Keratinocyte (primary cell): Measurements from ENCODE around the gene TFDP2. TPM values are rescaled to one million over a fixed set of nuclear protein-coding genes. Genes with fewer than 3 reads are reported as not detected.

Source experiments
- DNase-seq: peaks from one replicate; pipeline ENCODE4 v3.0.0-alpha.2; 2011; ENCODE audit warnings: low read depth, missing footprints, low spot score
- FAIRE-seq: peaks from 2 replicates; lab custom pipeline; 2011; peaks lifted over from hg19 to GRCh38; lab: Jason Lieb, UNC
- H2AFZ ChIP-seq: 2 replicates; pipeline ENCODE4 v1.6.0; 2012; ENCODE audit warnings: low read length, control low read depth, inconsistent platforms; ENCODE audit not compliant: control insufficient read depth
- H3K27ac ChIP-seq: 2 replicates; pipeline ENCODE4 v1.5.1; 2011; ENCODE audit warnings: low read length; ENCODE audit not compliant: control insufficient read depth, insufficient read depth
- H3K27me3 ChIP-seq: 3 replicates; pipeline ENCODE4 v1.6.0; 2011; ENCODE audit warnings: low read length; ENCODE audit not compliant: control insufficient read depth, insufficient read depth; ENCODE audit errors: extremely low read depth
- H3K36me3 ChIP-seq, 2 experiments: 2 replicates in 1 of 2; 3 replicates in 1 of 2; pipeline ENCODE4 v1.5.1; 2011; ENCODE audit warnings: low read length in 2 of 2, mild to moderate bottlenecking in 1 of 2; ENCODE audit not compliant: control insufficient read depth in 2 of 2, insufficient read depth in 2 of 2; ENCODE audit errors: extremely low read depth in 1 of 2
- H3K4me1 ChIP-seq: 3 replicates; pipeline ENCODE4 v1.5.1; 2011; ENCODE audit warnings: low read length; ENCODE audit not compliant: control insufficient read depth, insufficient read depth; ENCODE audit errors: extremely low read depth
- H3K4me2 ChIP-seq: 3 replicates; pipeline ENCODE4 v1.6.0; 2011; ENCODE audit warnings: low read depth, low read length; ENCODE audit not compliant: control insufficient read depth, insufficient read depth; ENCODE audit errors: extremely low read depth
- H3K4me3 ChIP-seq, 3 experiments: fragments of 200-600 bp in 1 of 3; sonication (generic) in 1 of 3; 2 replicates in 2 of 3; 3 replicates in 1 of 3; pipeline ENCODE4 v1.5.1; 2011 to 2016; ENCODE audit warnings: low read length in 3 of 3, mild to moderate bottlenecking in 3 of 3, control low read depth in 2 of 3, inconsistent platforms in 1 of 3, low read depth in 1 of 3, mixed read lengths in 1 of 3, mixed run types in 1 of 3, moderate library complexity in 1 of 3; ENCODE audit not compliant: control insufficient read depth in 2 of 3, insufficient read depth in 2 of 3; ENCODE audit errors: extremely low read depth in 1 of 3
- H3K79me2 ChIP-seq: 2 replicates; pipeline ENCODE4 v1.6.0; 2012; ENCODE audit warnings: low read length; ENCODE audit not compliant: control insufficient read depth, insufficient read depth
- H3K9ac ChIP-seq: 3 replicates; pipeline ENCODE4 v1.6.0; 2011; ENCODE audit warnings: low read length; ENCODE audit not compliant: control insufficient read depth, insufficient read depth; ENCODE audit errors: extremely low read depth
- H3K9me1 ChIP-seq: 3 replicates; pipeline ENCODE4 v1.6.0; 2011; ENCODE audit warnings: low read length; ENCODE audit not compliant: control insufficient read depth, insufficient read depth; ENCODE audit errors: extremely low read depth
- H3K9me3 ChIP-seq: 2 replicates; pipeline ENCODE4 v1.5.1; 2012; ENCODE audit warnings: low read depth, low read length; ENCODE audit not compliant: control insufficient read depth
- H4K20me1 ChIP-seq: 3 replicates; pipeline ENCODE4 v1.6.0; 2011; ENCODE audit warnings: low read length; ENCODE audit not compliant: control insufficient read depth, insufficient read depth; ENCODE audit errors: extremely low read depth
- CTCF ChIP-seq, 3 experiments: IDR thresholded peaks in 1 of 3; conservative IDR thresholded peaks in 1 of 3; optimal IDR thresholded peaks in 1 of 3; 2 replicates in 2 of 3; 3 replicates in 1 of 3; pipeline versions ENCODE3 to v1.5.1; 2011; ENCODE audit warnings: low read length in 3 of 3, mild to moderate bottlenecking in 3 of 3, moderate library complexity in 2 of 3, control low read depth in 1 of 3, inconsistent platforms in 1 of 3; ENCODE audit not compliant: insufficient read depth in 2 of 3; ENCODE audit errors: extremely low read depth in 1 of 3
- EZH2 ChIP-seq: IDR thresholded peaks from one replicate; pipeline ENCODE4 v1.6.1; 2012; ENCODE audit warnings: inconsistent platforms, mild to moderate bottlenecking, low read length, moderate library complexity
- dilution Hi-C: fragments of 300-500 bp; cut with MboI; formaldehyde crosslinking; loops from one replicate; pipeline ENCODE4 v1.7.0; 2020; ENCODE audit warnings: low sequenced_read_pairs; ENCODE audit not compliant: extremely low pct_ligation_motif_present
- polyA plus RNA-seq, 5 experiments: library from polyadenylated mRNA; depleted of rRNA in 3 of 5; stranded (reverse) in 3 of 5; stranded (forward) in 1 of 5; unstranded in 1 of 5; fragments of >200 nt; gene quantifications; 1 replicate in 1 of 5; 2 replicates in 3 of 5; 3 replicates in 1 of 5; pipeline versions ENCODE4 v1.2.1 to v1.2.3, GENCODE V29; 2011 to 2012; ENCODE audit warnings: missing spikeins in 2 of 5, low read depth in 1 of 5, low replicate concordance in 1 of 5

The TFDP2 gene
- polyA plus RNA-seq, 1 donor (not counting 4 experiments of a cell fraction or from before 2014, with no cell fraction given) = 40.6 TPM

DNA sequence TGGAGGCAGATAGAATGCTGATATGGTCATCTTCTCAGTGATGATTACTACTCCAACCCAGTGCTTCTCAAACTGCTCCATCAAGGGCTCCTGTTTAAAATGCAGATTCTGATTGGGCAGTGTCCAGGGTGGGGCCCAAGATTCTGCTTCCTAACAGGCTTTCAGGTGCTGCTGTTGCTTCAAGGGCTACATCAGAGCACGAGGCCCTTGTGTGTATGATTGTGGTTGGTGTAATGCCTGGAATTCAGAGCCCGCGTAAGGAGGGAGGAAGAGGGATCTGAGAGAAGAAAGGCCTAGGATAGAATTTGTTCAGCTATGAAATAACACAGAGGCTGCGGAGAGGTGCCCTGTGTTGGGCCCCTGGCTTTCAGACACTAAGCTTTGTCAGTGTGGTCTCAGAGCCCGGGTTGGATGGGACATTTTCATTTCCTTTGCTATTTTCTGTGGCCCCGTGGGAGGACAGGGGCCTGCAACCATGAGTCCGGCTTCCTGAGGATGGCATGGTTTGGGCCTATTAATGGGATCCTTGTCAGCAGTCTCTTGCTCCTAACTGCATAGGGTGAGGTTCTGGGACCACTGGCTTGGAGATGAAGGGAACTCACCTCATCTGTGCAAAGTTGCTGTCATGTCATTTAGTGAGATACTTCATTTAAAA, 219.9 kb downstream of the TFDP2 start:
- TF ChIP-seq CTCF (optimal IDR thresholded peaks at IDR 0.05 in 1 of 3, IDR thresholded peaks at IDR 0.05 in 1 of 3, conservative IDR thresholded peaks at IDR 0.05 in 1 of 3; ENCODE audit: extremely low read depth in 1 of 3, insufficient read depth in 2 of 3, low read length in 3 of 3) = no peak
- TF ChIP-seq EZH2 = no peak
- dilution Hi-C loops = no loop called here
- H3K9me1 ChIP-seq = no peaks in the 10 kb centered on the region
- no peak overlapping the region for H3K27ac ChIP-seq
- H3K9ac ChIP-seq = no peak overlapping the region
- H3K4me2 ChIP-seq = no peak overlapping the region
- no peak for FAIRE-seq
- H4K20me1 ChIP-seq = no peaks in the 10 kb centered on the region
- no peak for DNase-seq
- no peaks in the 10 kb centered on the region for H3K27me3 ChIP-seq
- no peak overlapping the region for H3K4me3 ChIP-seq
- no peaks in the 10 kb centered on the region for H3K4me1 ChIP-seq
- H3K36me3 ChIP-seq = peaks cover 9 to 14% of the 10 kb centered on the region in 2 experiments
- no peaks in the 10 kb centered on the region for H3K9me3 ChIP-seq
- H3K79me2 ChIP-seq = no peaks in the 10 kb centered on the region
- no peak overlapping the region for H2AFZ ChIP-seq

- H4K20me1 ChIP-seq = no peaks in the 10 kb centered on the region
- no peaks in the 10 kb centered on the region for H3K4me1 ChIP-seq
- no peak overlapping the region for H3K4me2 ChIP-seq
- no peak overlapping the region for H3K27ac ChIP-seq
- H3K36me3 ChIP-seq = peaks cover 14 to 17% of the 10 kb centered on the region in 2 experiments
- FAIRE-seq (no peak), DNase-seq (no peak)
- no peaks in the 10 kb centered on the region for H3K79me2 ChIP-seq
- dilution Hi-C loops = no loop called here
- no peak overlapping the region for H2AFZ ChIP-seq
- no peaks in the 10 kb centered on the region for H3K9me3 ChIP-seq
- no peaks in the 10 kb centered on the region for H3K9me1 ChIP-seq
- TF ChIP-seq EZH2 (no peak), CTCF (optimal IDR thresholded peaks at IDR 0.05 in 1 of 3, IDR thresholded peaks at IDR 0.05 in 1 of 3, conservative IDR thresholded peaks at IDR 0.05 in 1 of 3; ENCODE audit: extremely low read depth in 1 of 3, insufficient read depth in 2 of 3, low read length in 3 of 3) (no peak)
- H3K9ac ChIP-seq = no peak overlapping the region
- H3K27me3 ChIP-seq = no peaks in the 10 kb centered on the region
- no peak overlapping the region for H3K4me3 ChIP-seq
Observed at GRCh38 chr3:141928631-141929270, 220.6 kb downstream of the TFDP2 start.
